Motor neuron (in vitro differentiated cells): Measurements from ENCODE around the gene RALGDS. TPM values are rescaled to one million over a fixed set of nuclear protein-coding genes. Genes with fewer than 3 reads are reported as not detected.
A peak's percentile ranks its signal among the peaks of the same experiment; 100 is the strongest.
"Not testable (repeated sequence)": the region's sequence is repeated elsewhere in the genome, so short reads cannot be mapped to it uniquely, and the experiment has no call there.

Source experiments
- ATAC-seq, 8 experiments: fragments of 200-7000 bp; cut with Tn5 transposase; replicated peaks in 6 of 8; 2 replicates each; pipeline ENCODE4 v1.8.0; 2021; ENCODE audit warnings: mild to moderate bottlenecking in 8 of 8, moderate library complexity in 8 of 8
- H3K27ac ChIP-seq, 2 donors: fragments of 250-450 bp; sonication (Bioruptor Pico); 2 replicates each; pipeline ENCODE4 v1.9.0; 2021; ENCODE audit warnings: antibody characterized with exemption in 2 of 2, mild to moderate bottlenecking in 2 of 2, moderate library complexity in 1 of 2
- H3K4me1 ChIP-seq, 2 donors: fragments of 250-450 bp; sonication (Bioruptor Pico); replicated peaks in 1 of 2; 2 replicates each; pipeline ENCODE4 v1.6.1; 2021; ENCODE audit warnings: antibody characterized with exemption in 2 of 2, mild to moderate bottlenecking in 2 of 2, moderate library complexity in 1 of 2
- H3K4me3 ChIP-seq, 5 donors: fragments of 250-450 bp; sonication (Bioruptor Pico); 2 replicates each; pipeline ENCODE4 v1.9.0; 2021; ENCODE audit warnings: antibody characterized with exemption in 5 of 5, mild to moderate bottlenecking in 5 of 5, moderate library complexity in 4 of 5
- WGBS, 10 experiments: fragments of 450-650 bp; shearing (Covaris generic); methylation state at CpG; one replicate each; pipeline ENCODE4 v1.0.0; 2022; 5-methylcytosine and 5-hydroxymethylcytosine counted together
- in situ Hi-C, 9 experiments: fragments of 400-800 bp; cut with MboI; loops; one replicate each; pipeline ENCODE4 v1.15.0; 2021; ENCODE audit warnings: low sequenced_read_pairs in 9 of 9, low pct_unique_long_range_greater_than_20kb in 2 of 9; ENCODE audit not compliant: unreplicated experiment in 9 of 9
- total RNA-seq, 8 experiments: library from RNA; unstranded; fragments of 300-600 nt; gene quantifications; 2 replicates each; pipeline versions ENCODE4 v1.2.3 to v1.2.4, GENCODE V29; 2022

RALGDS gene
- total RNA-seq, 8 experiments from 2014 or later, result 18.3 to 85.1 (median 52.9) TPM

- no peak overlapping the region for H3K4me3 ChIP-seq
- no peaks in the 10 kb centered on the region for H3K4me1 ChIP-seq
- H3K27ac ChIP-seq, result no peak overlapping the region
- 75 to 100% (median 95%) methylated on average over 1 to 6 of the region's 13 CpGs; no CpG with 5 or more reads in 2 of the 10 experiments for WGBS, 10 experiments
- no peak for ATAC-seq
- in situ Hi-C loops, result no loop called here
These were observed 20.3 kb downstream of the RALGDS start for GRCh38 chr9:133100506-133101355.

GRCh38 chr9:133099726-133100505 is 21.1 kb downstream of the RALGDS start:
- in situ Hi-C loops, result no loop called here
- 20 to 100% (median 93%) methylated on average over 1 to 6 of the region's 12 CpGs; no CpG with 5 or more reads in 2 of the 10 experiments for WGBS, 10 experiments
- Histone ChIP-seq H3K27ac (no peak overlapping the region), H3K4me3 (no peak overlapping the region), H3K4me1 (no peaks in the 10 kb centered on the region)
- no peak for ATAC-seq

DNA sequence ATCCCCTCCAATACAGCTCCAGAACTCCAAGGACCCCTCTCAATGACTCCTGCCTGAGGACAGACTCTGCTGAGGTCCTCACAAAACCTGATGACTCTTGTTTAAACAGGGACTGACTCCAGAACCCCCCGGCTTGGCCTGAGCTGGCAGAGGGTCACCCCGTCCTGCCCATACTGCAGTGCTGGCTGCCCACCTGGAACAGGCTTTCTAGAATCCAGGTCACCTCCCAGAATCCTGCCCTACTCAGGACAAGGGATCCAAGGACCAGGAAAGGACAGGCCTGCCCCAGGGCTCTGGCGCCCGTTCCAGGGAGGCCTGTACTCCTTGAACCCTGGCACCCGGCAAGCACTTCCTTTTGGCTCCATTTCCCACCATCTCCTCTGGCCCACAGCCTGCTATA is 22.2 kb downstream of the RALGDS start:
- ATAC-seq, result peak in 1 of 8 experiments; percentile 3
- in situ Hi-C loops, result no loop called here
- H3K27ac ChIP-seq, result no peak overlapping the region
- no peak overlapping the region for H3K4me3 ChIP-seq
- no peaks in the 10 kb centered on the region for H3K4me1 ChIP-seq
- 100% methylated on average over 1 of the region's 5 CpGs; no CpG with 5 or more reads in 8 of the 10 experiments for WGBS, 10 experiments

DNA sequence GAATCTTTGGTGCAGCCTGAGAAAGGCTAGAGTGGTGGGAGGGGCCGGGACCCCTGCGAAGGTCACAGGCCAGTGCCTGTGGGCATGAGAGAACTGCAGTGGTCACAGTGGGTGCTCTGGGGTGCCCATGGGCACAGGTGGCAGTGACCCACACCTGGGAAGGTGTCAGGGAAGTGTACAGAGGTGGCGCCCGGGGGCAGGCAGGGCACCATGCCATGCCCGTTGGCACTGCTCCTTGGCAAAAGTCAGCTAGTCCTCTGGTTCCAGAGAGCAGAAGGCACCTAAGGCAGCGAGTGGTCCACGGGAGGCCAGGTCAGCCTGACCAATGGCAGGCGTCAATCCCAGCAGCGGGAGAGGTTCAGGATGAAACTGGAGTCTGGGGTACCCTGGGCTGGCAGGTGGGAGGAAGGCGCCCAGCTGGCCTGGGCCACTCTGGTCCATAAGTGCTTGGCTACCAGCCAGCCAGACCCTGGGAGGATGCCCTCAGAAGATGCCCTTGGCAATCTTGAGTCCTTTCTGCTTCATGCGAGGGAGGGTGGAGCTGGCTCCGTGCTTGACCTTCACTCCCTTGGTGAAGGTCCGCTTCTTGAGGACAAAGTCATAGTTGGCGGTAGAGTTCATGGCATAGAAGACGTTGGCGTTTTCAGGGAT is 22.8 kb downstream of the RALGDS start:
- ATAC-seq, result peak in 4 of 8 experiments; percentile 7 to 18 (median 16)
- H3K27ac ChIP-seq, result no peak overlapping the region
- 92 to 100% (median 100%) methylated on average over 1 to 6 of the region's 16 CpGs; no CpG with 5 or more reads in 5 of the 10 experiments for WGBS, 10 experiments
- H3K4me3 ChIP-seq, result no peak overlapping the region
- H3K4me1 ChIP-seq, result no peaks in the 10 kb centered on the region
- in situ Hi-C loops, result no loop called here

- WGBS, 10 experiments, result 86 to 100% (median 93%) methylated on average over 1 to 3 of the region's 3 CpGs; no CpG with 5 or more reads in 1 of the 10 experiments
- no peaks in the 10 kb centered on the region for H3K4me1 ChIP-seq
- H3K27ac ChIP-seq, result no peak overlapping the region
- in situ Hi-C loops, result no loop called here
- H3K4me3 ChIP-seq, result no peak overlapping the region
- no peak for ATAC-seq
These were observed 26.1 kb downstream of the RALGDS start for GRCh38 chr9:133094842-133095393.

GRCh38 chr9:133094351-133094750 is 26.7 kb downstream of the RALGDS start:
- 60 to 100% (median 88%) methylated on average over 1 to 3 of the region's 4 CpGs; no CpG with 5 or more reads in 4 of the 10 experiments for WGBS, 10 experiments
- H3K27ac ChIP-seq, H3K4me1 ChIP-seq, in situ Hi-C loops, ATAC-seq, H3K4me3 ChIP-seq: not testable (repeated sequence)

DNA sequence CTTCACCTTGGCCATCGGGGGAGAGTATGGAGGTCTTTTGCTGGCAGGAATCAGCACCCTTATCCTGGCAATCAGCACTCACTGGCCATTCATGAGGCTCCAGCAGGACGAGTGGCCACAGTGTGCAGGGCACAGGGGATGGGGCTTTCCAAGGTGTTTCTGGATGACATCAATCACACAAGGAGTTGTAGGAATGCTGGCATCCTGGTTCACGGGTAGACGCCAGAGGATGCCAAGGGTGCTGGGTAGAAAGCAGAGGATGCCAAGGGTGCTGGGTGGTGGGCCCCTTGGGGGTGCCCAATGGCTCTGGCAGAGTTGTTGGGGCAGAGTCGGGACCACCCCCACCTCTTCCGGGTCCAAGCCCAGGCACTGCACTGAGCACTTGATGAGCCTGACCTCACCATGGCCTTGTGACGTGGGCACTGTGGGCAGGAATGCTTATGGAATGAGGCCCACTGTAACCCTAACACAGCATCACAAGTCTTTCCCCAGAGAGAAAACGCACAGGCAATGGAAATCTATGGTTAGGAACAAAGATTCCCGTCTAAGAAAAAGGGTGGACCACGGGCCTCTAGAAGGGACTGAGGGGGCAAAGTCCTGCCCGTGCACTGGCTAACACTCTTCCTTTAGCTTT is 30.2 kb downstream of the RALGDS start:
- in situ Hi-C loops, result no loop called here
- no peak overlapping the region for H3K27ac ChIP-seq
- ATAC-seq, result no peak
- no peak overlapping the region for H3K4me3 ChIP-seq
- WGBS, 10 experiments, result 40 to 80% (median 71%) methylated on average over 1 to 5 of the region's 11 CpGs; no CpG with 5 or more reads in 5 of the 10 experiments
- H3K4me1 ChIP-seq, result peaks cover 0 to 5% of the 10 kb centered on the region in 2 donors

DNA sequence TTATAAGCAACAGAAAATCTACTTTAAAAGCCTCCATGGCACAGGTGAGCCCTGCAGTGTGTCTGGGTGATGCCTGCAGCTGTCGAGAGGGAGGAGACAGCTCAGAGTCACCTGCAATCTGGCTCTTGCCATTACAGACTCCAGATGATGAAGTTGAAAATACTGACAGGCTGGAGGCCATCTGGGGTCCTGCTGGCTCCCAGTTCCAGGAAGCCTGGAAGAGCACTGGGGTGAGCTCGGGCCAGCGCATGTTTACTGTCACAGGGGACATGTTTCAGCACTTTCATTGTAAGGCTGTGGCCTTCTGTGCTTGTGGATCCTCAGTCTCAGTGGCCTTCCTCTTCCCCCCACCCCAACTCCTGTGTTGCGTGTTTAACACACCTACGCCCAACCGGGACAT is 30.9 kb downstream of the RALGDS start:
- Histone ChIP-seq H3K27ac (no peak overlapping the region), H3K4me3 (no peak overlapping the region), H3K4me1 (peaks cover 0 to 5% of the 10 kb centered on the region in 2 donors)
- in situ Hi-C loops, result no loop called here
- 0 to 83% (median 77%) methylated on average over 1 to 3 of the region's 6 CpGs; no CpG with 5 or more reads in 7 of the 10 experiments for WGBS, 10 experiments
- no peak for ATAC-seq

DNA sequence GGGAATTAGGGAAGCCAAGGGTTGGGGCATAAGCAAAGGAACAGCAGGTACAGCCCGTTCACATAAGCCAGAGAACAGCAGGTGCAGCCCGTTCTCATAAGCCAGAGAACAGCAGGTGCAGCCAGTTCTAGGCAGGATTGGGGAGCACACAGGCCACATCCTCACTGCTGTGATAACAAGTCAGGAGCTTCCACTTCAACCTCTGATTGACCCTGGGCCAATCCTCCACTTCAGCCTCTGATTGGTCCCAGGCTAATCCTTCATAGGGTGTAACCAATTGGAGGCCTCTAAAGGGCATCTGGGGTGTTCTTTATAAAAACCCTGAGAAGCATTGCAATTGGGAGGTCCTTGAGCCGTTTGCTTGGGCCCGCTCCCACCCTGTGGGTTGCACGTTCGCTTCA is 31.8 kb downstream of the RALGDS start:
- H3K4me3 ChIP-seq, result no peak overlapping the region
- WGBS, 10 experiments, result 73 to 100% (median 80%) methylated on average over 1 to 6 of the region's 6 CpGs; no CpG with 5 or more reads in 1 of the 10 experiments
- peaks cover 0 to 5% of the 10 kb centered on the region in 2 donors for H3K4me1 ChIP-seq
- H3K27ac ChIP-seq, result no peak overlapping the region
- peak in 5 of 8 experiments; percentile 18 to 52 (median 39) for ATAC-seq
- in situ Hi-C loops, result no loop called here

DNA sequence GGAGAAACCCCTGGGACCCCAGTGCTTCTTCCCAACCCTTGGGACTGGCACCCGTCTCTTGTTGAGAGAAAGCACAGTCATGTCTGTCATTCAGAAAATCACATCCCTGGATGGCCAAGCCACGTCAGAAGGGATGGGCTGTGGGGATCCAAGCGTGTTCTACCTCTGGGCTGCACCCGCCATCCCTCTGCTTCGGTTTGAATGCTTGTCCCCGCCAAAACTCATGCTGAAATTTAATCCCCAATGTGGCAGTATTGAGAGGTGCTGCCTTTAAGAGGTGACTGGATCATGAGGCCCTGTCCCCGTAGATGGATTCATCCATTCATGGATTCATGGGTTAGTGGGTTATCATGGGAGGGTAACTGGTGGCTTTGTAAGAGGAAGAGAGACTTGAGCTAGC is 32.3 kb downstream of the RALGDS start:
- H3K4me1 ChIP-seq, result peaks cover 0 to 5% of the 10 kb centered on the region in 2 donors
- no peak for ATAC-seq
- in situ Hi-C loops, result no loop called here
- H3K27ac ChIP-seq, result no peak overlapping the region
- 13 to 80% methylated on average over 1 to 3 of the region's 7 CpGs; no CpG with 5 or more reads in 8 of the 10 experiments for WGBS, 10 experiments
- no peak overlapping the region for H3K4me3 ChIP-seq

- no peak overlapping the region for H3K4me3 ChIP-seq
- no peak overlapping the region for H3K27ac ChIP-seq
- in situ Hi-C loops, result no loop called here
- peaks cover 0 to 5% of the 10 kb centered on the region in 2 donors for H3K4me1 ChIP-seq
- 72 to 100% (median 80%) methylated on average over 1 to 3 of the region's 10 CpGs; no CpG with 5 or more reads in 7 of the 10 experiments for WGBS, 10 experiments
- ATAC-seq, result no peak
These were observed 32.8 kb downstream of the RALGDS start for GRCh38 chr9:133088146-133088750.
